Glomerular visceral epithelial cell (primary cell): Measurements from ENCODE around the gene POLR2H.
A peak's percentile ranks its signal among the peaks of the same experiment; 100 is the strongest.

Source experiments
- DNase-seq: peaks from one replicate; pipeline ENCODE4 v3.0.0-alpha.2; 2016; ENCODE audit errors: extremely low spot score

The POLR2H gene

GRCh38 chr3:184361532-184361931 lies at the start of gene POLR2H, which contains the start of gene CLCN2:
Gene POLR2H, plus strand, starts transcription at chr3:184361710. Its CDS starts 1,783 bp downstream, at chr3:184363493.
Gene CLCN2, minus strand, starts transcription at chr3:184361605. Its CDS starts 126 bp downstream, at chr3:184361479.
- peak; percentile 70 for DNase-seq

DNA sequence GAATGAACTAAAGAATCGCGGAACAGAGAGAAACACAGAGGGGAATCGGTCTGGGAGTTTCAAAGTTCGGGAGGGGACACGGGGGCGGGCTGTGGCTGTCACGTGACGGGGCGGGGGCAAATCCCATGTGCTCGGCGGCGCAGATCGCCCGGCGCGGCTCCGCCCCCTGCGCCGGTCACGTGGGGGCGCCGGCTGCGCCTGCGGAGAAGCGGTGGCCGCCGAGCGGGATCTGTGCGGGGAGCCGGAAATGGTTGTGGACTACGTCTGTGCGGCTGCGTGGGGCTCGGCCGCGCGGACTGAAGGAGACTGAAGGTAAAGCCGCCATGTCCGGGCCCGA lies 47.2 kb upstream of the POLR2H start, which contains the start of gene EIF4G1:
Gene EIF4G1 (plus strand): TSS at position 244 of the 337 bp plus-strand sequence. CDS start 1,191 bp downstream, outside the sequence.
- DNase-seq, result peak; percentile 95

GRCh38 chr3:184314700-184315542 lies 46.6 kb upstream of the POLR2H start:
- peak; percentile 74 for DNase-seq

GRCh38 chr3:184315543-184315867 lies 46.0 kb upstream of the POLR2H start:
- DNase-seq, result no peak

DNA sequence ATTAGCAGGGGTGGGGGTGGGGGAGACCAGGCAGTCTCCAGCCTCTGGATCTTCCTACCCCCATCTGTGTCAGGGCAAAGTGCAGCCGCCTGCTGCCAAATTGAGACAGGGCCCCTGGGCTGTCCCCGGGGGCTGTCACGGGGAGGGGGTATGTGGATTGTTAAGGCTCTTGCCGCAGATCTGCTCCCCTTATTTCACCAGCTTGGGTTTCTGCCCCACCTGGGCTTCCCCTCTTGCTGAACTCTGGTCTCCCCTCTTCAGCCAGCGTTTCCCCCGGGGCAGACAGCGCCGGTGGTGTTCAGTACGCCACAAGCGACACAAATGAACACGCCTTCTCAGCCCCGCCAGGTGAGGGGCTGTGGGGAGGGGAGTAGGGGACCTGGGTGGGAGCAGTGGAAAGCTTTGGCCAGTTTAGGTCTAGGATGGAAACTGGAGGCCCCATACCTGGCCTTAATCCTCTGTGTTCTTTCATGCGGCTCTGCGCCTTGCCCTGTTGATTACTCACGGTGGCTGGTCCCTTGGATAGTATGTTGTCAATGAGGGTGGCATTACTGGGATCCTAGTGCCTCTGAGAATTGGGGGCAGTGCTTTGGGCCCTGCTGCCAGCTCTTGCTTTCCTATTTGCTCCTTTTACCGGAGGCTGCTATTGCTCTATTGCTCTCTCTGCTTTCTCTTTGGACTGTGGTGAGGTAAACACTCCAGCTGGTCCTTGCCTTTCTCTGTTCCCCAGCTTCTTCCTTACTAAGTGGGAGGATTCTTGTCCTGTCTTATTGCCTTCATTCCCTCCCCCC lies 45.4 kb upstream of the POLR2H start:
- DNase-seq, result peak; percentile 30

DNA sequence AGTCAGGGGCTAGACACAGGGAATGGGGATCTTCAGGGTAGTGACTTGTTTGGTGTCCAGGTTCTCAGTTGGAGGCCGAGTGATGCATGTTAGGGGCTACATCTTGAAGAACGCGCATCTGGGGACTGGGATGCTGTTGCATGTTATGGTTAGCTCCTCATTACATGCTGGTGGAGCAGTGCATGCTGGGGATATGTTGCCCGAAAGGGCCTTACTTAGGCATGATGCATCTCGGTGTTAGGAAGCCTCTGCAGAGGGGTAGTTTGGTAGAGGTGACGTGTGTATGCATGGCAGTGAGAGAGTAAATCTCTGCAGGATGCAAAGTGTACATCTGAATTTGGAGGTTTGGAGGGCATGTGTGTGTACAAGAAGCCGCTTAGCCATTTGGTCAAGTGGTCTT lies 44.7 kb upstream of the POLR2H start:
- no peak for DNase-seq

DNA sequence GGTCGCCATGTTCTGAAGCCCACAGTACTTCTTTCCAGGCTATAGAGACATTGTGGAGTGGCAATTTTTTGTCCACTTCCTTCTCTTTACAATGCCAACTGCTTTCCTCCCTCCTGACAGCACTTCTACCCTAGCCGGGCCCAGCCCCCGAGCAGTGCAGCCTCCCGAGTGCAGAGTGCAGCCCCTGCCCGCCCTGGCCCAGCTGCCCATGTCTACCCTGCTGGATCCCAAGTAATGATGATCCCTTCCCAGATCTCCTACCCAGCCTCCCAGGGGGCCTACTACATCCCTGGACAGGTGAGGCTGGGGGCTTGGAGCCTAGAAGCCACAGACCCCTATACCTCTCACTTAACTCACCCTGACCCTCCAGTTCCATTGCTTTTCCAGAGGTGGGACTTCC lies 44.3 kb upstream of the POLR2H start:
- no peak for DNase-seq

- peak; percentile 92 for DNase-seq
Measured at GRCh38 chr3:184320104-184320445, 41.4 kb upstream of the POLR2H start.

DNA sequence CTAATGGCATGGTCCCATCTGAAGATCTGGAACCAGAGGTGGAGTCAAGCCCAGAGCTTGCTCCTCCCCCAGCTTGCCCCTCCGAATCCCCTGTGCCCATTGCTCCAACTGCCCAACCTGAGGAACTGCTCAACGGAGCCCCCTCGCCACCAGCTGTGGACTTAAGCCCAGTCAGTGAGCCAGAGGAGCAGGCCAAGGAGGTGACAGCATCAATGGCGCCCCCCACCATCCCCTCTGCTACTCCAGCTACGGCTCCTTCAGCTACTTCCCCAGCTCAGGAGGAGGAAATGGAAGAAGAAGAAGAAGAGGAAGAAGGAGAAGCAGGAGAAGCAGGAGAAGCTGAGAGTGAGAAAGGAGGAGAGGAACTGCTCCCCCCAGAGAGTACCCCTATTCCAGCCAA lies 39.8 kb upstream of the POLR2H start:
- no peak for DNase-seq

GRCh38 chr3:184322731-184323487 lies 38.6 kb upstream of the POLR2H start:
- no peak for DNase-seq

DNA sequence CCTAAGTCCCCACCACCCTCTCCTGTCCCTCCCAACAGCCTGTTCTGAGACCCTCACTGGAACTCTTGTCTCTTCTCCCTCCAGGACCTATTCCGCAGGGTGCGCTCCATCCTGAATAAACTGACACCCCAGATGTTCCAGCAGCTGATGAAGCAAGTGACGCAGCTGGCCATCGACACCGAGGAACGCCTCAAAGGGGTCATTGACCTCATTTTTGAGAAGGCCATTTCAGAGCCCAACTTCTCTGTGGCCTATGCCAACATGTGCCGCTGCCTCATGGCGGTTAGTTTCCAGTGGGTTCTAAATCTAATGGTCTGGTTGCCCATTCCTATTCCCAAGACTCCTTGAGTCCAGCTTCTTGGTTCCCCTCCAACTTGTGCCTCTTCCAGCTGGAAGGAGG lies 37.8 kb upstream of the POLR2H start:
- no peak for DNase-seq

DNA sequence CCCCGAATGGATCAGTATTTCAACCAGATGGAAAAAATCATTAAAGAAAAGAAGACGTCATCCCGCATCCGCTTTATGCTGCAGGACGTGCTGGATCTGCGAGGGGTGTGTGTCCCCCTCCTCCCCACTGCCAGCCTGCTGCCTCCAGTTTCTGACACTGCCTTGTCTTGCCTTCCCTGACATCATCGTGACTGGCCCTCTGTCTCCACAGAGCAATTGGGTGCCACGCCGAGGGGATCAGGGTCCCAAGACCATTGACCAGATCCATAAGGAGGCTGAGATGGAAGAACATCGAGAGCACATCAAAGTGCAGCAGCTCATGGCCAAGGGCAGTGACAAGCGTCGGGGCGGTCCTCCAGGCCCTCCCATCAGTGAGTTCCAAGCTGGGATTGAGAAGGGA lies 36.2 kb upstream of the POLR2H start:
- DNase-seq, result no peak

DNA sequence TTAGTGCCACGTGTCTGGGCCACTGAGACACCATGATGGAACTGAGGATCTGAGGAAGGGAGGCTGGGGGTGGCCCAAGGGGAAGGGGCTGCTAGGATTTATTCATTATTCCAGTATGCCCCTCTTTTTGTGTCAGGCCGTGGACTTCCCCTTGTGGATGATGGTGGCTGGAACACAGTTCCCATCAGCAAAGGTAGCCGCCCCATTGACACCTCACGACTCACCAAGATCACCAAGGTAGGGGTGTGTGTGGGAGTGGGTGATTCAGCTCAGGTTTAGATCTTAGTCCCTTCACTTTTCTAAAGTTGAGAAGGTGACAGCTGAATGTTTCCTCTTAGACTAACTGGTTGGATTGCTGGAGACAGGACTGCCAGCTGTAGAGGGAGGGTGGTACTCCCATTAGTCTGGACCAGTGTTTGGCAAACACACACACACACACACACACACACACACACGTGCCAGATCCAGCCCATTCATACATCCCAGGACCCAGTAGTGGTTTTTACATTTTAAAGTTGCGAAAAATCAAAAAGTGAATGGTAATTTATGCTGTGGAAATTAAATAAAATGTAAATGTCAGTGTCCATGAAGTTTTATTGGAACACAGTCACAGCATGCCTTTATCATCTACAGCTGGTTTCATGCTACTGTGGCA lies 35.7 kb upstream of the POLR2H start:
- DNase-seq, result no peak

- DNase-seq, result no peak
Measured at GRCh38 chr3:184327171-184327570, 34.3 kb upstream of the POLR2H start.

- no peak for DNase-seq
Measured at GRCh38 chr3:184328516-184328915, 33.0 kb upstream of the POLR2H start.

DNA sequence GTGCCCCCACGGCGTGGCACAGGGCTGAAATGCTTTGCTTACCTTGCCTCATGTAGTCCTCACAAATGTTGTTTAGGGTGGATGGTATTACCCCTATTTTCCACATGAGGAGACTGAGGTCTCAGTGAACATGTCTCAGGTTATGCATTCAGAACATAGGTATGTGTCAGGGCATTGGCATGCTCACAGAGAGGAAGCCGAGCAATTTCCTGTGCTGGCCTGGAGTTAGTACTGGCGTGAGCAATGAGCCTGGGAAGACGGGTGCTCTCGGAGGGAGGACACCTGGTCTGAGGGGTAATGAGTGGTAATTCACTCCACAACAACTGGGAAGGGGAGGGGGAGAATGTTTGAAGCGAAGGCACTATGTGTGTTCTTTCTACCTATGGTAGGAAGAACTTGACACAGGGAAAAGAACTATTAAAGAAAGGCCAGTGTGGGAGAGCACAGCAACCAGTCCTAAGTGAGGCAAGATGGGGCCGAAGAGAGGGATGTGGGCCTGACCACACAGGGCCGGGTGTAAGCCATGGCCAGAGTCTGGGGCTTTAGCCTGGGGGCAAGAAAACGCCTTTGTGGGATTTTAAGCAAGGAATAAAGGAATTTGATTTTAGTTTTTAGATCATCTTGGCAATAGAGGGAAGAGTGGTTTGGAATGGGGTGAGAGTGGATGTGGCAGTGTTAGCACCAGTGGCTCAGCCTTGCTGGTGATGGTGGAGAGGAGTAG lies 29.0 kb upstream of the POLR2H start:
- peak; percentile 88 for DNase-seq

DNA sequence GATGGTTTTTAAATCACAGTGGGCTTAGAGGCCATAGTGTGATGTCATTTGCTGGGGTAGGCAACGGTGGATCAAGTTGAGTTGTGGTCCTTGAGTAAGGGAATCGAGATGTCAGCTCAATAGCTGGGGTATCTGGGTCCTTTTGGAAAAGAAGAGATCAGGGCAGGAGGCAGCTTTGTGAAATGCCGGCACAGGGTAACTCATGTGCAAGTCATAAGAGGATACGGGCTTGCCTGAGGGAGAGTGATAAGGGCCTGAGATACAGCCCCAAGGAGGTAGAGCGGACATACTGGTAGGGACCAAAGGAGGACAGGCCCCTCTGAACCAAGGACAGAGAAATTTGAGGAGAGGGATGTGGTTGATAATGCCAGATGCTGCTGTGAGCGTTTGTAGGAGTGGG lies 28.3 kb upstream of the POLR2H start:
- DNase-seq, result no peak

DNA sequence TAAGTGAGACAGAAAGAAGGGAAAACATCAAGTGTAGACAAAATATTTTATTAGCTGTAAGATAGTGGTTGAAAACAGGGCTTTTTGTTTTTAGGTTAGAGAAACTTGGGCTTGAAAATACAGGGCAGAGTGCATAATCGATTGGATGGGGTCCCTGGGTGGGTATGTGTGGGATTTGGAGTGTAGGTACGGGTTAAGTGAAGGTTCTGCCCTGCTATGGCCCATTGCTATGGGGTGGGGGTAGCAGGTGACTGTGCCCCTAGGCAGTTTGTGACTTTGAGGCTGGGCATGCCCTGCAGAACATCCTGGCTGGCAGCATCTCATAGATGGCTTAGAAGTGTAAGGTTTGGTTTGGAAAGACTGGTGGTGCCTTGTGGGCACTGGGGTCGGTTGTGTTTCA lies 27.8 kb upstream of the POLR2H start:
- no peak for DNase-seq

- DNase-seq, result peak; percentile 61
Measured at GRCh38 chr3:184334470-184335158, 26.9 kb upstream of the POLR2H start.

DNA sequence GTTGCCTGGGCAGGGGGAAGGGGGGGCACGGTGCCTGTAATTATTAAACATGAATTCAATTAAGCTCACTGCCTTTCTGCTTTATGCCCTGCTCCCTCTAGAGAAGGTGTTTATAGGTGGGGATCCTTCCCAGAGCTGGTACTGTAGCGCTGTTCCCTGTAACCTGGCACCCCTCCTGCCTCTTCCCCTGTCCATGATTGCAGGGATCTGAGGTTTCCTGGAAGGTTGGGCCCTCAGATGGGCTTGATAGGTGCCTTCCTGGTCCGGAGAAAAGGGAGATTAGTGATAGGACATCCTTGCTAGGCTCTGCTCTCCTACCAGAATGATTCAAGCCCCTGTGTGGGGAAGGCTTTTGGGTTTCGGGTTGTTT lies 26.2 kb upstream of the POLR2H start:
- DNase-seq, result no peak
